ENCODE measurements around the gene NBEA. TPM values are rescaled to one million over a fixed set of nuclear protein-coding genes. Genes with fewer than 3 reads are reported as not detected.

NBEA gene
- total RNA-seq, 1 experiment from 2014 or later, result 0.54 TPM

- no TSS peak for BruUV-seq (replicated peaks)
- H3K27me3 ChIP-seq (replicated peaks; ENCODE audit: control insufficient read depth, insufficient read depth, low read length), result no peaks in the 10 kb centered on the region
- ChIA-PET POLR2A (no interaction called here), CTCF (no interaction called here)
- H3K27ac Mint-ChIP-seq (ENCODE audit: unreplicated experiment), result no peak overlapping the region
- H3K9me3 Mint-ChIP-seq (ENCODE audit: unreplicated experiment), result peaks cover 26% of the 10 kb centered on the region
- no peaks in the 10 kb centered on the region for H3K36me3 ChIP-seq (ENCODE audit: control insufficient read depth, insufficient read depth, low read length)
- H3K4me1 ChIP-seq, result no peaks in the 10 kb centered on the region
- H3K4me3 ChIP-seq (ENCODE audit: low read depth, low read length), result no peak overlapping the region
- H3K9me3 ChIP-seq, result no peaks in the 10 kb centered on the region
- H3K4me1 Mint-ChIP-seq (ENCODE audit: low read depth, unreplicated experiment), result no peaks in the 10 kb centered on the region
- intact Hi-C loops (cut with micrococcal nuclease; ENCODE audit: unreplicated experiment), result no loop called here
- H3K36me3 Mint-ChIP-seq (ENCODE audit: insufficient read depth, unreplicated experiment), result no peaks in the 10 kb centered on the region
- no peak for TF ChIP-seq CTCF (IDR thresholded peaks at IDR 0.05; ENCODE audit: insufficient read depth in 1 of 2, low read depth in 1 of 2, low read length in 1 of 2, severe bottlenecking in 1 of 2, unreplicated experiment in 1 of 2)
- no peak for DNase-seq
- H3K4me3 Mint-ChIP-seq (ENCODE audit: unreplicated experiment), result no peak overlapping the region
- H3K27me3 Mint-ChIP-seq (ENCODE audit: insufficient read depth, unreplicated experiment), result no peaks in the 10 kb centered on the region
These were observed 83.2 kb downstream of the NBEA start for GRCh38 chr13:35025314-35025713.

GRCh38 chr13:35028338-35028867 is 86.3 kb downstream of the NBEA start:
- no peaks in the 10 kb centered on the region for H3K36me3 Mint-ChIP-seq (ENCODE audit: insufficient read depth, unreplicated experiment)
- H3K9me3 Mint-ChIP-seq (ENCODE audit: unreplicated experiment), result peaks cover 10% of the 10 kb centered on the region
- no peaks in the 10 kb centered on the region for H3K4me1 Mint-ChIP-seq (ENCODE audit: low read depth, unreplicated experiment)
- BruUV-seq (replicated peaks), result no TSS peak
- Histone ChIP-seq H3K4me3 (ENCODE audit: low read depth, low read length) (no peak overlapping the region), H3K9me3 (peaks cover 3% of the 10 kb centered on the region; the same call in 1 of the 2 replicates), H3K4me1 (no peaks in the 10 kb centered on the region), H3K36me3 (ENCODE audit: control insufficient read depth, insufficient read depth, low read length) (no peaks in the 10 kb centered on the region), H3K27me3 (replicated peaks; ENCODE audit: control insufficient read depth, insufficient read depth, low read length) (no peaks in the 10 kb centered on the region)
- no peak overlapping the region for H3K4me3 Mint-ChIP-seq (ENCODE audit: unreplicated experiment)
- intact Hi-C loops (cut with micrococcal nuclease; ENCODE audit: unreplicated experiment), result no loop called here
- no peak for DNase-seq
- POLR2A ChIA-PET, result no interaction called here
- no peaks in the 10 kb centered on the region for H3K27me3 Mint-ChIP-seq (ENCODE audit: insufficient read depth, unreplicated experiment)
- CTCF ChIA-PET, result no interaction called here
- no peak overlapping the region for H3K27ac Mint-ChIP-seq (ENCODE audit: unreplicated experiment)
- no peak for TF ChIP-seq CTCF (IDR thresholded peaks at IDR 0.05; ENCODE audit: insufficient read depth in 1 of 2, low read depth in 1 of 2, low read length in 1 of 2, severe bottlenecking in 1 of 2, unreplicated experiment in 1 of 2)

GRCh38 chr13:35039012-35039411 is 96.9 kb downstream of the NBEA start:
- no peak overlapping the region for H3K27ac Mint-ChIP-seq (ENCODE audit: unreplicated experiment)
- CTCF ChIA-PET, result no interaction called here
- TF ChIP-seq CTCF (IDR thresholded peaks at IDR 0.05; ENCODE audit: insufficient read depth in 1 of 2, low read depth in 1 of 2, low read length in 1 of 2, severe bottlenecking in 1 of 2, unreplicated experiment in 1 of 2), result no peak

More at GRCh38 chr13:35039012-35039411, 96.9 kb downstream of the NBEA start:
- BruUV-seq (replicated peaks), result no TSS peak
- Mint-ChIP-seq H3K4me3 (ENCODE audit: unreplicated experiment) (no peak overlapping the region), H3K36me3 (ENCODE audit: insufficient read depth, unreplicated experiment) (no peaks in the 10 kb centered on the region), H3K27me3 (ENCODE audit: insufficient read depth, unreplicated experiment) (no peaks in the 10 kb centered on the region), H3K9me3 (ENCODE audit: unreplicated experiment) (no peaks in the 10 kb centered on the region), H3K4me1 (ENCODE audit: low read depth, unreplicated experiment) (no peaks in the 10 kb centered on the region)
- Histone ChIP-seq H3K4me3 (ENCODE audit: low read depth, low read length) (no peak overlapping the region), H3K27me3 (replicated peaks; ENCODE audit: control insufficient read depth, insufficient read depth, low read length) (no peaks in the 10 kb centered on the region), H3K9me3 (no peaks in the 10 kb centered on the region; the same call in 1 of the 2 replicates), H3K36me3 (ENCODE audit: control insufficient read depth, insufficient read depth, low read length) (no peaks in the 10 kb centered on the region), H3K4me1 (no peaks in the 10 kb centered on the region)
- DNase-seq, result no peak
- POLR2A ChIA-PET, result no interaction called here
- intact Hi-C loops (cut with micrococcal nuclease; ENCODE audit: unreplicated experiment), result no loop called here
